Endothelial cell of umbilical vein (primary cell): Measurements from ENCODE around the gene HIC1.

Experiments used
- CTCF ChIP-seq, 2 donors: IDR thresholded peaks; 1 replicate in 1 of 2; 2 replicates in 1 of 2; pipeline ENCODE4 v1.5.1; 2011; ENCODE audit warnings: low read length in 2 of 2, mild to moderate bottlenecking in 2 of 2, moderate library complexity in 2 of 2, control low read depth in 1 of 2, inconsistent platforms in 1 of 2, low read depth in 1 of 2; ENCODE audit not compliant: insufficient read depth in 1 of 2; ENCODE audit errors: extremely low read depth in 1 of 2
- POLR2AphosphoS5 ChIP-seq: IDR thresholded peaks from 2 replicates; pipeline ENCODE4 v1.6.1; 2012; ENCODE audit warnings: low read depth, mild to moderate bottlenecking, control low read depth, low read length, moderate library complexity; ENCODE audit not compliant: insufficient read depth

- TF ChIP-seq POLR2AphosphoS5 (no peak), CTCF (IDR thresholded peaks at IDR 0.05; ENCODE audit: extremely low read depth in 1 of 2, insufficient read depth in 1 of 2, low read depth in 1 of 2, low read length in 2 of 2) (no peak)
These were observed 26.7 kb downstream of the HIC1 start for GRCh38 chr17:2081564-2081963.
